MM.1S (cell line): Measurements from ENCODE around the gene PODXL2.
A peak's percentile ranks its signal among the peaks of the same experiment; 100 is the strongest.

Experiments
- DNase-seq: peaks from one replicate; pipeline ENCODE4 v3.0.0-alpha.2; 2015
- H2AFZ ChIP-seq: fragments of 300-600 bp; sonication (generic); 2 replicates; pipeline ENCODE4 v1.6.0; 2016; ENCODE audit warnings: antibody characterized with exemption, low read length
- H3F3A ChIP-seq: fragments of 300-600 bp; sonication (generic); 2 replicates; pipeline ENCODE4 v1.6.1; 2016; ENCODE audit warnings: mild to moderate bottlenecking, antibody characterized with exemption, low read length, moderate library complexity, mixed read lengths; ENCODE audit not compliant: insufficient read depth
- H3K27ac ChIP-seq: fragments of 300-600 bp; sonication (generic); 2 replicates; pipeline ENCODE4 v1.5.1; 2016; ENCODE audit warnings: mild to moderate bottlenecking, low read length
- H3K27me3 ChIP-seq: fragments of 300-600 bp; sonication (generic); replicated peaks from 2 replicates; pipeline ENCODE4 v1.6.0; 2016; ENCODE audit warnings: low read length; ENCODE audit not compliant: insufficient read depth
- H3K36me3 ChIP-seq: fragments of 300-600 bp; sonication (generic); replicated peaks from 2 replicates; pipeline ENCODE4 v1.6.1; 2016; ENCODE audit warnings: mild to moderate bottlenecking, low read length, mixed read lengths; ENCODE audit not compliant: insufficient read depth
- H3K4me1 ChIP-seq: fragments of 300-600 bp; sonication (generic); 2 replicates; pipeline ENCODE4 v1.6.1; 2016; ENCODE audit warnings: low read length, mixed read lengths
- H3K4me2 ChIP-seq: fragments of 300-600 bp; sonication (generic); 2 replicates; pipeline ENCODE4 v1.6.0; 2016; ENCODE audit warnings: low read depth, low read length
- H3K4me3 ChIP-seq: fragments of 300-600 bp; sonication (generic); 2 replicates; pipeline ENCODE4 v1.5.1; 2016; ENCODE audit warnings: low read length, mixed read lengths
- H3K79me2 ChIP-seq: fragments of 300-600 bp; sonication (generic); 2 replicates; pipeline ENCODE4 v1.6.1; 2016; ENCODE audit warnings: mixed run types, low read length, mixed read lengths
- H3K9ac ChIP-seq: fragments of 300-600 bp; sonication (generic); 2 replicates; pipeline ENCODE4 v1.6.1; 2016; ENCODE audit warnings: low read length, mixed read lengths
- H3K9me2 ChIP-seq: fragments of 300-600 bp; sonication (generic); replicated peaks from 2 replicates; pipeline ENCODE4 v1.6.1; 2016; ENCODE audit warnings: mild to moderate bottlenecking, low read length, mixed read lengths; ENCODE audit not compliant: insufficient read depth
- H3K9me3 ChIP-seq: fragments of 300-600 bp; sonication (generic); replicated peaks from 2 replicates; pipeline ENCODE4 v1.6.1; 2016; ENCODE audit warnings: mild to moderate bottlenecking, low read length, mixed read lengths; ENCODE audit not compliant: insufficient read depth
- H4K20me1 ChIP-seq: fragments of 300-600 bp; sonication (generic); 2 replicates; pipeline ENCODE4 v1.6.1; 2016; ENCODE audit warnings: mild to moderate bottlenecking, low read length, moderate library complexity, mixed read lengths; ENCODE audit not compliant: insufficient read depth
- CTCF ChIP-seq: fragments of 300-600 bp; sonication (generic); IDR thresholded peaks from 2 replicates; pipeline ENCODE4 v1.5.1; 2016; ENCODE audit warnings: antibody characterized with exemption, low read length, mixed read lengths
- EZH2 ChIP-seq: fragments of 300-600 bp; sonication (generic); optimal IDR thresholded peaks from 2 replicates; pipeline ENCODE3; 2017; ENCODE audit warnings: low read depth, mild to moderate bottlenecking, antibody characterized with exemption, low read length, mixed read lengths
- EZH2phosphoT487 ChIP-seq: fragments of 300-600 bp; sonication (generic); IDR thresholded peaks from 2 replicates; pipeline ENCODE4 v1.6.1; 2018; ENCODE audit warnings: antibody characterized with exemption, low read length

PODXL2 gene

DNA sequence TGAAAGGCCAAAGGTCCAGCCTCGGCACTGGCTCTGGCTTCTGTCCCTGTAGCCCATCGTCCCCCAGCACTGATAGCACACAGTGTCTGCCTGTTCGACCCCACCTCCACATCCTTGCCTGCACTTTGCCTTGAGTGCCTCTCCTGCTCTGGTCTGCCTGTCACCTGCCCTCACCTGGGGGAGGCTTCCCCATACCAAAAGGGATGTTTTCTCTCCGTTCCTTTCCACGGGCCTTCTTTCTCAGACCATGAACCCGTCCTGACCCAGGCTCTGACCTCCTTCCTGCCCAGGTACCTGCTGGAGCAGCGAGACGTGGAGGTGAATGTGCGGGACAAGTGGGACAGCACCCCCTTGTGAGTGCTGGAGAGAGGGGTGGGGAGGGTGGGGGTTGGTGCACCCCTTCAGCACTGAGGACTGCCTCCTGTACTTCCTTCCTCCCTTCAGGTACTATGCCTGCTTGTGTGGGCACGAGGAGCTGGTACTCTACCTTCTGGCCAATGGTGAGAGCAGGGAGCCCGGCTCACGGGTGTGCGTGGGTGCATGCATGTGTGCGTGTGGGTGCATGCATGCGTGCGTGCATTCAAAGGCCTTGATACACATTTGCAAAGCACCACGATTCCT lies 45.2 kb downstream of the PODXL2 start:
- no peak overlapping the region for H3K4me3 ChIP-seq
- no peaks in the 10 kb centered on the region for H3K9me2 ChIP-seq
- peak overlapping the region; percentile 82; the same call in 1 of the 2 replicates for H3K4me2 ChIP-seq
- no peaks in the 10 kb centered on the region for H3K27me3 ChIP-seq
- no peaks in the 10 kb centered on the region for H3K9me3 ChIP-seq
- H2AFZ ChIP-seq = no peak overlapping the region
- H3F3A ChIP-seq = no peaks in the 10 kb centered on the region
- H4K20me1 ChIP-seq = no peaks in the 10 kb centered on the region
- TF ChIP-seq EZH2 = no peak
- TF ChIP-seq EZH2phosphoT487 = no peak
- no peak for TF ChIP-seq CTCF
- H3K9ac ChIP-seq = no peak overlapping the region
- H3K36me3 ChIP-seq = no peaks in the 10 kb centered on the region
- DNase-seq = no peak
- 0 out of 2 replicates have a peak, but pooled peaks cover 5% of the 10 kb centered on the region for H3K4me1 ChIP-seq
- H3K27ac ChIP-seq = no peak overlapping the region
- no peaks in the 10 kb centered on the region; the same call in 1 of the 2 replicates for H3K79me2 ChIP-seq

DNA sequence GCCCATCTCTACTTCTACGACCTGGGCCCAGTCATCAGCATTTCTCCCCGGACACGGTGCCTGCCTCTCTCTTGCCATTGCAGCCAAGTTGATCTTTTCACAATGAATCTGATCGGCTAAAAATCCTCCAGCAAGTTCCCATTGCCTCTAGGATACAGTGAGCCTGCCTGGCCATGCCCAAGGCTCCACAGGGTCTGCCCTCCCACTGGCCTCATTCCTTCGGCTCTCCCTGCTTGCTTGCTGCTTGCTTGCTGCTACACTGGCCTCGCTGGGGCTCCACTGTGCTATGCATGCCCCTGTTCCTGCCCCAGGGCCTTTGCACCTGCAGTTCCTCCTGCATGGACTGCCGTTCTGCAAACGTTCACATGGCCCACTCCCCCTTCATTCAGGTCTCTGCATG lies 45.8 kb downstream of the PODXL2 start:
- TF ChIP-seq CTCF (no peak), EZH2phosphoT487 (no peak), EZH2 (no peak)
- Histone ChIP-seq H3K27me3 (no peaks in the 10 kb centered on the region), H2AFZ (no peak overlapping the region), H3K36me3 (no peaks in the 10 kb centered on the region), H3K4me3 (no peak overlapping the region), H3F3A (no peaks in the 10 kb centered on the region), H3K79me2 (no peaks in the 10 kb centered on the region; the same call in 1 of the 2 replicates), H3K4me2 (no peak overlapping the region), H3K9me2 (no peaks in the 10 kb centered on the region), H4K20me1 (no peaks in the 10 kb centered on the region), H3K4me1 (0 out of 2 replicates have a peak, but pooled peaks cover 5% of the 10 kb centered on the region), H3K27ac (no peak overlapping the region), H3K9ac (no peak overlapping the region), H3K9me3 (no peaks in the 10 kb centered on the region)
- no peak for DNase-seq

- H3F3A ChIP-seq = no peaks in the 10 kb centered on the region
- no peaks in the 10 kb centered on the region; the same call in 1 of the 2 replicates for H3K79me2 ChIP-seq
- H3K9me2 ChIP-seq = no peaks in the 10 kb centered on the region
- DNase-seq = no peak
- H4K20me1 ChIP-seq = no peaks in the 10 kb centered on the region
- H3K9ac ChIP-seq = no peak overlapping the region
- H3K4me2 ChIP-seq = no peak overlapping the region
- no peak overlapping the region for H3K27ac ChIP-seq
- no peaks in the 10 kb centered on the region for H3K9me3 ChIP-seq
- H3K36me3 ChIP-seq = no peaks in the 10 kb centered on the region
- H3K4me1 ChIP-seq = 0 out of 2 replicates have a peak, but pooled peaks cover 5% of the 10 kb centered on the region
- no peak overlapping the region for H3K4me3 ChIP-seq
- H2AFZ ChIP-seq = no peak overlapping the region
- TF ChIP-seq CTCF (no peak), EZH2phosphoT487 (no peak), EZH2 (no peak)
- no peaks in the 10 kb centered on the region for H3K27me3 ChIP-seq
These were observed 46.8 kb downstream of the PODXL2 start for GRCh38 chr3:127675651-127676391.
